NCI-H2196 treated with DMSO at 0.1 percent for 48 hours (cell line): Measurements from ENCODE around the gene ERICH2.

ENCODE experiments used
- DNase-seq: peaks from one replicate; lab custom pipeline; 2025; ENCODE audit not compliant: unreplicated experiment; lab: John Stamatoyannopoulos, UW

ERICH2 gene

GRCh38 chr2:170836027-170836426, 65.8 kb downstream of the ERICH2 start:
- no peak for DNase-seq

GRCh38 chr2:170840717-170841210, 70.6 kb downstream of the ERICH2 start:
- no peak for DNase-seq

- DNase-seq, result no peak
Observed at GRCh38 chr2:170842785-170843184, 72.6 kb downstream of the ERICH2 start.

- no peak for DNase-seq
Observed at GRCh38 chr2:170843656-170844055, 73.5 kb downstream of the ERICH2 start.

GRCh38 chr2:170845343-170845742, 75.2 kb downstream of the ERICH2 start:
- DNase-seq, result no peak

GRCh38 chr2:170846314-170846713, 76.1 kb downstream of the ERICH2 start:
- no peak for DNase-seq

- no peak for DNase-seq
Observed at GRCh38 chr2:170847716-170848115, 77.5 kb downstream of the ERICH2 start.
